NCI-H226 (cell line): ENCODE results near the gene HVCN1.

Source experiments
- DNase-seq: peaks from one replicate; pipeline ENCODE4 v3.0.0-alpha.2; 2015

The HVCN1 gene

GRCh38 chr12:110698171-110698902 lies 9.4 kb upstream of the HVCN1 start:
- peak; percentile 90 for DNase-seq

DNA sequence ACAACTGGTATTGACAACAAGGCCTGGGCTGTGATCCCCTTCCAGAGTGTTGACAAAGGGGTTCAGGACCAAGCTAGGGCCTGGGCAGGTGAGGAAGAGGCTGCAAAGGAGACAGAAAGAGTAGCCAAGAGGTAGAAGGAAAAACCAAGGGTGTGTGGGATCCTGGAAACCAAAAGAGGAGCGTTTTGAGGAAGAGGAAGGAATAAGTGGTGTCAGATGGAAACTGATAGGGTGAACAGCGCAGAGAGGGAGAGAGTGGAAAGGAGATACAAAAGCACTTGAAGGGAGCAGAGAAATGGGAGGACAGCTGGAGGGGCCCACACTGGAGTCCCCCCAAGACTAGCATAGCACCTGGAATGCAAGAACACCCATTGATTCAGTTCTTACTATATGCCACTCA lies 8.3 kb upstream of the HVCN1 start:
- no peak for DNase-seq

GRCh38 chr12:110696283-110696682 lies 7.4 kb upstream of the HVCN1 start:
- DNase-seq = no peak

DNA sequence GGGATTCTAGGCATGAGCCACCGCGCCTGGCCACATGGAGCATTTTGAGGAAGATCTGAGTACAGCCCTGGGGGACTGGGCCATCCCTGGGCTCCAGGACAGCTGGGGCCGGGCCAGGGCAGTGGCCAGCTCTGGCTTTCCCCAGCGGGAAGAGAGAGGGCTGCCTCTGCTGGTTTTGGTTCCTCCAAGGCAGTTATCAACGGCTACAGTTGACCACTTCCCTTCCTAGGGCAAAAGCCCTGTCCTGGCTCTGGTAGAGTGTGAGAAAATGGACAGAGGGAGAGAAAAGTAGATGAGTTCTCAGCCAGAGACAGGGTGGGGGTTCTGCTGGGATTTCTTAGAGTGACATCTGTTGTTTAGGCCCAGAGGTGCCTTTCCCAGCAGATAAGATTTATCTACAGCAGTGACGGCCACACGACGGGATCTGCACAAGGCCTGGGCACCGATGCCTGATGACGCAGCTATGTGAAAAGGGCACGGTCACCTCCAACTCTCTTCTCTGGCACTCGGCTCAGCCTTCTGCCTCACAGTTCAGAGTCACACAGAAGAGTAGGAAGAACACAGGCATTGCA lies 5.5 kb upstream of the HVCN1 start:
- no peak for DNase-seq

- DNase-seq = no peak
Measured at GRCh38 chr12:110693731-110694130, 4.8 kb upstream of the HVCN1 start.

- DNase-seq = no peak
Measured at GRCh38 chr12:110690127-110690430, 1.2 kb upstream of the HVCN1 start.

- no peak for DNase-seq
Measured at GRCh38 chr12:110689281-110690126, 589 bp upstream of the HVCN1 start.

DNA sequence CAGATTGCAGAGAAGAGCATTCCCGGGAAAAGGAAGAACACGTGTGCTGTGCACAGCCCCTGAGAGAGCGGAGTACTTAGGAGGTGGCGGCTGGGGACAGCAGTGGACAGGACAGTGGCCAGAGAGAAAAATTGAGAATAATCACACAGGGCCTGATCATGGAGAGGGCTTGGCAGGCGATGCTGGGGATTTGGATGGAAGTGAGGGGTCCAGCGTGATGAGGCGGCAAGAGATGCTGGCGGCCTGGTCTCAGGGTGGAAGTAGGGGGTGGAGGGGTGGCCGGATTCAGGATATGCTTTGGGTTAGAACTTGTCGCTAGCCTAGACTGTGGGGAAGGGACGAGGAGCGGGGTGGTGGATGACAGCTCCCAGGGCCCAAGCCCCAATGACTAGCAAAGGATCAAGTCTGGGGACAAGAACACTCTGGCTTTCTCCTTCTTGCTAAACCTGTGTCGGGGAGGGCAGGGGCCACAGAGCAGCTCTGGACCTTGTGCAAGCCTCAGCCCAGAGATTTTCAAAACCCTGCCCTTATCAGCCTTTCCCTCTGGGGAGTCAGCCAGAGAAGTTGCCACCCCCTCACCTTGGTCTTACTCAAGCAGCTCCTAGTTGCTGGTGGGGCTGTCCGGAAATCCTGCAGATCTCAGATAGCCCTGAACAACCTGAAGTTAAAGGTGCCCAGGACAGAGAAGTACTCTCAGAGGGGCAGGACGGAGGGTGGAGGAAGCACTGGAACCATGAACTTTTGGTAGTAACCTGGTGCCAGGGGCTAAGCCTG lies 1.3 kb downstream of the HVCN1 start:
- DNase-seq = peak; percentile 14

DNA sequence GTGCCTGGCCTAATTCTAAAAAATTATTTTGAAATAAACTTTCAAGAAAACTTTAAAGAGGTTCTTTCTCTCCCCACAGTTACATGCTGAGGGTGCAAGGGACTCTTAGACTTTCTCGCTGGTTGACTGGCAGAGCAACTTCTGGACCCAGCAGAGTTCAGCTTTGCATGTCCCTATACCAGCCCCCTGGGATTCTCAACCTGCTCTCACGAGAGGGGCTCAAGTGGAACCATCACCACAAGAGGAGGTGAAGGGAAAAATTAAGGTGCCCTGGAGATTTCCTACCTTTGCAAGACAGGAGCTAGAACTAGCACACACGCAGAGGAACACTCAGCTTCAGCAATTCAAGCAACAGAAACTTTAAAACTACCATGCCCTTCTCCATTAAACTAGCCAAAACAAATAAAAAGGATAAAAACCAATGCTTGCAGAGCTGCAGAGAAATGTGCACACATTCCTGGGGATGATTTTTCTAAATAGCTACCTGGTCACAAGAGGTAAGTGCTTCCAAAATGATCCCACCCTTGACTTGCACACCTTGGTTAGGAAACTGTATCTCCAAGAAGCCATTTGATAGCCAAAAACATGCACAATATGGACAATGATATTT lies 2.5 kb downstream of the HVCN1 start:
- no peak for DNase-seq

DNA sequence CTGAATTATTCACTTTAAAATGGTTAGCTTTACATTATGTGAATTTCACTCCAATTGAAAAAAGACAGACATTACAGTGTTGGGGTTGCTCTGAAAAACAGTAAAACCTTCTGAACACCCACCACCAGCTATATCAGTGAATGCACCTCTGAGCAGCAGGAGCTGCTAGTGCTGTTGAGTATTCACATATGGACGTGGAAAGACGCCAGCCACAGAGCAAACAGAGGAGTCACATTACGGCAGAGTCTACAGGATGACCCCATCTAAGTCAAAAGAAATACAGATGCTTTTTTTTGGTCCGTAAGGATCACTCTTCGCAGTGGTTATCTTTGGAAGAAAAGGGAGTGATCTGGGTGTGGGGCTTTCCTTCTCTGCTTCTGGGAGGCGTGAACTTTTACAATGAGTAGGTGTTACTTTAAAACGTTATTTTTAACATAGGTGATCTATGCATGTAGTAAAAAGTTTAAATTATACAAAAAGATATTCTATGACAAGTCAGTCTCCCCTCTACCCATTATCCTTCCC lies 4.5 kb downstream of the HVCN1 start:
- no peak for DNase-seq

GRCh38 chr12:110683888-110684287 lies 5.0 kb downstream of the HVCN1 start:
- no peak for DNase-seq

DNA sequence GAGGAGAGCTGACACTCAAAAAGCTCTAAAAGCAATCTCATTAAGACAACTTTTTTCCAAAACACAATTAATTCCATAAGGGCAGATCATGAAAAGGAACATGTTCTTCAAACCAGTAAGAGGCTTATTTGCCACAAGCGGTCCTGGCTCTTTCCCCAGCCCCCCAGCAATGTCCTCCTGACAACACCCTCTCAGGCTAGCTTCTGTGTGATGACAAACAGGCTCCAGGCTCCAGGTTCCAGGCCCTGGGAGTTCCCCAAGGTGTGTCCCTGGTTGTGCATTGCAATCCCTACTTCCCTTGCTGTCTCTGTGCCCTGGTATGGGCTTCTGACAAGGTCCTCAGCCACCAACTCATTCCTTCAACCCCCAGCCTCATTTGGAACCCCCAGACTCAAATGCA lies 8.9 kb downstream of the HVCN1 start:
- DNase-seq = no peak

DNA sequence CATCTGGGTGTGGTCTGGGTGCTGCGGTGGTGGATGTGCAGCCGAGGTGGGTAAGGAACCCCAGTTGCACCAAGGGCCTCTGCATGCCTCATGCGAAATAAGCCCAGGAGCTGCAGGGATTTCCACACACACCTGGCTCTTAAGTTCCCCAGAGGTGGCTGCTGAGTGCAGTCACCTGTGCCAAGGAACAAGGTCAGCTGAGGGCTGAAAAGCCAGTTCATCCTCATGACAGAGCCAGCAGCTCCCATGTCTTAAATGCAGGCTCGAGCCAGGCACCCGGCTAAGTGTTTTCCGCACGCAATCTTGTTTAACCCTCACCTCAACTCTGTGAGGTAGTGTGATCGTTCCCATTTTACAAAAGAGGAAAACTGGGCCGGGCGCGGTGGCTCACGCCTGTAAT lies 9.7 kb downstream of the HVCN1 start:
- DNase-seq = no peak

GRCh38 chr12:110677982-110678381 lies 10.9 kb downstream of the HVCN1 start:
- DNase-seq = no peak

- no peak for DNase-seq
Measured at GRCh38 chr12:110677206-110677911, 11.6 kb downstream of the HVCN1 start.

GRCh38 chr12:110676171-110676570 lies 12.7 kb downstream of the HVCN1 start:
- DNase-seq = no peak

GRCh38 chr12:110670161-110670701 lies 18.7 kb downstream of the HVCN1 start:
- DNase-seq = no peak

DNA sequence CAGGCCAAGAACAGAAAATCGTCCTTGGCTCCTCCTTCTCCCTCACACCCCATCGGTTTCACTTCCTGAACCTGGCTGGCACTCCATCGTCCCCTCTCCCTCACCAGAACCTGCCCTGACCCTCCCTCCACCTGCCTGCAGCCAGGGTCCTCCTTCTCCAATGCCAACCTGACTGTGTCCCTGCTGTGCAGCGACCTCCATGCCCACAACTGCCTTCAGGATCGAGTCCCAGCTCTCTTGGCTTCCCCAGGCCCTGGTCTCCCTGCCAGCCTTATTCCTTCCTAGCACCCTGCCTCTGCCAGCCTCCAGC lies 19.8 kb downstream of the HVCN1 start:
- DNase-seq = no peak

- no peak for DNase-seq
Measured at GRCh38 chr12:110668480-110669192, 20.3 kb downstream of the HVCN1 start.

DNA sequence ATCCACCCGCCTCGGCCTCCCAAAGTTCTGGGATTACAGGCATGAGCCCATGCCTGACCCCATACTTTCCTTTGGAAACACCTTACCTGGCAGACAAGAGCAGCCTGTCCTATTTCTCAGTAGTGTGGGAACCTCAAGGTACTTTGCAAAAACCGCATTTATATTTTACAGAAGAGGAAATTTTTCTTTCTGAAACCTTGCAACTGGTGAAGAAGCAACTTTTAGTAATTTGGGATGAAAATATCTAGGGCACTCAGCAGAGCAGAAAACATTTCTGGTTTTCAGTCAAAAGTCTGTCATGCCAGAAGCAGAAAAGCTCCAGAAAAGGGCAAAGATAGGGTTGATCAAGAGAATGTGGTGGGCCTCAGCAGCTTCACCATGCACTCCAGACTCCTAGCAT lies 21.2 kb downstream of the HVCN1 start:
- DNase-seq = no peak

GRCh38 chr12:110666892-110667291 lies 22.0 kb downstream of the HVCN1 start:
- no peak for DNase-seq
